GM10847 (cell line): ENCODE results near the gene EPAS1.

ENCODE experiments used
- POLR2A ChIP-seq: IDR thresholded peaks from 2 replicates; pipeline ENCODE4 v1.6.1; 2011; ENCODE audit not compliant: insufficient read length; ENCODE audit errors: extremely low read depth

Gene EPAS1

GRCh38 chr2:46286715-46287114, 10.5 kb upstream of the EPAS1 start:
- no peak for TF ChIP-seq POLR2A

DNA sequence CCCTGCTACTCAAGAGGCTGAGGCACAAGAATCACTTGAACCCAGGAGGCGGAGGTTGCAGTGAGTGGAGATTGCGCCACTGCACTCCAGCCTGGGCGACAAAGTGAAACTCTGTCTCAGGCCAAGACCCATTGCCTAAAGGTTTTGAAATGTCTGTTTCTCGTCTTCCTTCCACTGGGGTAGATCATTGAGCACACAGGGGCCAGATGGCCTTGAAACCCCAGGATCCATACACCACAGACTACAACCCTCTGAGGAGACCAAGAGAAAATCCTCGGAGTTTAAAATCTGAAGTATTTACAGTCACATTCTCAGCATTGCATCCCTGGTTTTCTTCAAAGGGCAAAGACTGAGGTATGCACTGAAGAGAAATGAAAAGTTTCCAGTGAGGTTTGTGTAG, 7.1 kb upstream of the EPAS1 start:
- TF ChIP-seq POLR2A, result no peak

GRCh38 chr2:46293466-46293865, 3.7 kb upstream of the EPAS1 start:
- no peak for TF ChIP-seq POLR2A

GRCh38 chr2:46294176-46294836, 2.9 kb upstream of the EPAS1 start:
- TF ChIP-seq POLR2A, result no peak

GRCh38 chr2:46296216-46296839, 879 bp upstream of the EPAS1 start:
- no peak for TF ChIP-seq POLR2A

DNA sequence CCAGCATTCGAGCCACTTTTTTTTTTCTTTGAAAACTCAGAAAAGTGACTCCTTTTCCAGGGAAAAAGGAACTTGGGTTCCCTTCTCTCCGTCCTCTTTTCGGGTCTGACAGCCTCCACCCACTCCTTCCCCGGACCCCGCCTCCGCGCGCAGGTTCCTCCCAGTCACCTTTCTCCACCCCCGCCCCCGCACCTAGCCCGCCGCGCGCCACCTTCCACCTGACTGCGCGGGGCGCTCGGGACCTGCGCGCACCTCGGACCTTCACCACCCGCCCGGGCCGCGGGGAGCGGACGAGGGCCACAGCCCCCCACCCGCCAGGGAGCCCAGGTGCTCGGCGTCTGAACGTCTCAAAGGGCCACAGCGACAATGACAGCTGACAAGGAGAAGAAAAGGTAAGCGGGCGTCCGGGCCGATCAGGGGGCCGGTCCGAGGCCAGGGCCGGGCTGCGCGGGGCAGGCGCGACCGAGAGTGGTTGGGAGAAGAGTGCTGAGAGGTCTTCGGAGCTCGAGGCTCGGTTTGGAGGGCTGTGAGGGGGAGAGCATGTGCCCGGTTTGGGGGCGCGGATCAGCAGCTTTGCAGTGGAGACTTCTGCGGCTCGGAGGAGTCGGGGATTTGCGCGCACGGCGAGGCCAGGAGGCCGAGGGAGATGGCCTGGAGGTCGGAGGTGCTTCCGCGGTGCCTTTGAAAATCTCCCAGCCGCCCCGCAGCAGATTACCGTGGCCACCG, 502 bp downstream of the EPAS1 start:
- TF ChIP-seq POLR2A, result no peak

DNA sequence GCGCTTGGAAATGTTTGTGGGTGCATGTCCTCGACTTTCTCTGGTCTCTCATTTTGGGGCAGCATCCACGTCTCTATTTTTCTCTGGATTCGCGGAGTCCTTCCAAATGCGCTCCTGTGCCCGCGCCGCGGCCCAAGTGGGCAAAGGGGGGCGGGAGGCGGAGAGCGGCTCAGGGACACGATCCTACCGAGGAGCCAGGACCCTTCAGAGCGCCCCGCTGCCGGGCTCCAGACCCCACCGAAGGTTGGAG, 990 bp downstream of the EPAS1 start:
- no peak for TF ChIP-seq POLR2A

DNA sequence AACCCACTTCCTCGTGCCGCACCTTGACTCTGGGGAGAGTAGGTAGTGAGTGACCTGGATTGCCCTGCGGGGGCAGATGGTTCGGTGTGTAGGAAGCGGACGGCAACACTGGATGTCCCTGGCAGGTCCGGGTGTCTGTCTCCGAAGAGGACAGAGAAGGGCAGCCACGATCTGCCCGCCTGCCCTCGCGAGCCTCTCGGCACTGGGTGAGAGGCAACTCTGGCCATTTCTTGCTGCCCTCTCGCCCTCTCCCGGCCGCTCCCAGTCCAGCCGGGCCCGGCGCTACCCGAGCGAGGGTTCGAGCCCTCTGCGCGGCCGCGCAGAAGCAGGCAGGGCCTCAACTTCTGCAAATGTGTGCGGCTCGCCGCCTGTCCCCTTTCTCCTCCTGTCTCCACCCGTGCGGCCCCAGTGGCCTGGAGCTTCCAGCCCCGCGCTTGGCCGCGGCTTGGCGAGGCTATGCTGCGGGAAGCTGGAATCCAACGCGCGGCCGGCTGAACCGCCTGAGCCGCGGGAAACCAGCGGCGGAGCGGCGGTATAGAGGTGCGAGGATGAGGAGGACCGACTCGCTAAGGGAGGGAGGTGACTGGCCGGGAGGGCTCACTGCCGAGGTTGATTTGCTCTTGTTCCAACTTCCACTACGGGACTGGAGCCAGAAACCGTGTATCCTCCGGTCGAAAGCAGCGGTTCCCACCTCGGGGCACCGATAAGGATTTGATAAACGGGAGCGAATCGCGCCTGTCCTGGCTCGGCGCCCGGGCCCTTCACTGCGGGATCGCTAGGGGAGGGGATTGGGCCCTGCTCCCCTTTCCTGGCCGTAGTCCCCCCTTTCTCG, 1.5 kb downstream of the EPAS1 start:
- TF ChIP-seq POLR2A, result no peak

DNA sequence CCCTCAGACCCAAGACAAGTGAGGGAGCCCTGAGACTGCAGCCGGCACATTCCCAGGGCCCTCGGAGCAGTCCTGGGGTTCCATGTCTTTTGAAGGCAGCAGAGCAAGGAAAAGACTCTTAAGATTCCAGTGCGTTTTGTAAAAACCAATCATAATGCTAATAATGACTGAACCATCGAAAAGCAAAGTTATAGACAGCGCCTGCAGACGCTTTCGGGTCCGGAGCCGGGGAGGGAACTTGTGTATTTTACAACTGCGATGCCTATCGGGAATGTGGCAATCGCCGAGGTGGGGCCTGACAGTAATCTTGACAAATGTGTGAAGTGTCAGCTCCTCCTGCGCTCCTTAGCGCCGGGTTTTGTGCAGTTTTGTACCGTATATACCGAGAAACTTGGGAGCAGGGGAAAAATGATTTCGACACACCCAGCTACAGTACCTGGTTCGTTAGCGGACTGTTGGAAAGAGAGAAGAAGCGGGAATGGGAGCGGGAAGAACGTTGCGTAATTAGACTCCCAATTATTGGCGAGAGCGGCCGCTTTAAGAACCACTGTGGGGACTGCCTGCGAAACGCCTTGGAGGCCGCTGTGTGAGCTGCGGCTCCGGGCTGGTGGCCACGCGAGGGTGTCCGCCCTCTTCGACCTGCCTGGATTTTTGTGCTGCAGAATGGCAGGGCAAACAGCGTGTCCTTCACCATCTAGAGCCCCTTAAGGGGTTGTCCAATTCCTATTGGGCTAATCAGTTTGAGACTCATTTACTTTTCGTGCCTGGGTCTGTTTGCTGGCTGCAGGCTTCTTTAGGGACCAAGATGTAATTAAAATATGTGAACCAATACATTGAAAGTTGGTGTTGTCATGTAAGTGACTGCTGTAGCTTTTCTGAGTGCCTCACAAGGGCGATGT, 2.4 kb downstream of the EPAS1 start:
- no peak for TF ChIP-seq POLR2A

GRCh38 chr2:46300406-46300832, 3.2 kb downstream of the EPAS1 start:
- TF ChIP-seq POLR2A, result no peak

- no peak for TF ChIP-seq POLR2A
Observed at GRCh38 chr2:46302005-46302695, 4.9 kb downstream of the EPAS1 start.

GRCh38 chr2:46303233-46303632, 6.0 kb downstream of the EPAS1 start:
- no peak for TF ChIP-seq POLR2A

DNA sequence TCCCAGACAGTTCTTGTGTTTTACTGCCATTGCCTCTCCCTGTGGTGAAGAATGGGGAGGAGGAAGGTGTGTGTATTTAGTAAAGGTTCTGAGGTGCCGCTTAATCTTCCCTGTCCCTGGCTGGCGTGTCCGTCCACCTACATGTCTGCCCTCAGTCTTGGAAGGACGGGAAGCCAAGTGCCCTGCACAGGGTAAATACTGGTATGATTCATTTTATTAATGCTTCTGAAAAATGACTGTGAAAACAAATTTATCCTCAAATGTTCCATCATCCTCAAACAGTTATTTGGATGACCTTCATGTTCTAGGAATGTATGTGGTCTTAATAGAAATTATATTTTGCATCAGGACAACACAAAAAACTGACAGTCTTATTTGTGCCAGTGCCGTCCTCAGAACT, 6.6 kb downstream of the EPAS1 start:
- TF ChIP-seq POLR2A, result no peak

DNA sequence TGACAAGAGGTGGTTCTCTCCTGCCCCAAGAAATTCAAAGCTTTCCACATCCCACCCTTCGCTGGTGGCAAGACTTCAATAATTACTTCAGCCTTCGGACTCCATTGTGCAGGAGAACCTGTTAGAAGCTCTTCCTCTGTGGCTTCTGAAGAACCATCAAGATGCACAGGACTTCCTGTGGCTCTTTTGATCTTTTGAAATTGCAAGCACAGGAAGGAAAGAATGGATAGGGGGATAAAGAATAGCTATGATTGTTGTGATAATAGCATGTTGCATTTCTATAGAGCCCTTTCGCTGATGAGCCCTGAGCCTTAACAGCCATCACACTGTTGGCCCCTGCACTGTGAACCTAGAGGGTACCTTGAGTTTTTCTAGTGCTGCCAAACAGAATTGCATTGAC, 7.4 kb downstream of the EPAS1 start:
- TF ChIP-seq POLR2A, result no peak
